ENCODE data around the gene PDLIM3. TPM values are rescaled to one million over a fixed set of nuclear protein-coding genes. Genes with fewer than 3 reads are reported as not detected.

Gene PDLIM3
- total and polyA plus RNA-seq, 2 of the 13 experiments (the other 11 are each of a cell fraction or from before 2014, with no cell fraction given), result 5.9 to 14.0 TPM

- TF ChIP-seq ARID4A (CRISPR knock-in tag; IDR thresholded peaks at IDR 0.05; ENCODE audit: borderline replicate concordance) (peak; percentile 16; the same call in 1 of the 2 replicates), ARNTL (CRISPR knock-in tag; IDR thresholded peaks at IDR 0.05) (0 out of 2 replicates have a peak, but pooled peaks have one; percentile 39), MAX (IDR thresholded peaks at IDR 0.05) (peak; percentile 49; the same call in 1 of the 2 replicates), XBP1 (CRISPR knock-in tag; IDR thresholded peaks at IDR 0.05) (no peak), NR2F1 (CRISPR knock-in tag; IDR thresholded peaks at IDR 0.05) (peak in 1 of 2 experiments; percentile 52; a peak in 1 of 4 replicates), REXO4 (CRISPR knock-in tag; IDR thresholded peaks at IDR 0.05; ENCODE audit: borderline replicate concordance) (no peak), CREM (IDR thresholded peaks at IDR 0.05) (peak; percentile 36; the same call in 1 of the 2 replicates), CREM (CRISPR knock-in tag; IDR thresholded peaks at IDR 0.05) (no peak), CEBPG (CRISPR knock-in tag; IDR thresholded peaks at IDR 0.05) (peak; percentile 29; the same call in 1 of the 2 replicates), PRMT3 (CRISPR knock-in tag; IDR thresholded peaks at IDR 0.05; ENCODE audit: borderline replicate concordance, low read depth) (no peak), PAXIP1 (CRISPR knock-in tag; conservative IDR thresholded peaks at IDR 0.05) (peak; percentile 58), SMAD3 (CRISPR knock-in tag; IDR thresholded peaks at IDR 0.05) (0 out of 2 replicates have a peak, but pooled peaks have one; percentile 18), ZSCAN31 (CRISPR knock-in tag; IDR thresholded peaks at IDR 0.05; ENCODE audit: low read depth) (no peak), BHLHE40 (IDR thresholded peaks at IDR 0.05; ENCODE audit: low read length) (0 out of 2 replicates have a peak, but pooled peaks have one; percentile 22), HIVEP1 (CRISPR knock-in tag; IDR thresholded peaks at IDR 0.05) (peak; percentile 95; the same call in 1 of the 2 replicates)
- TF ChIP-seq, protein P1, sequence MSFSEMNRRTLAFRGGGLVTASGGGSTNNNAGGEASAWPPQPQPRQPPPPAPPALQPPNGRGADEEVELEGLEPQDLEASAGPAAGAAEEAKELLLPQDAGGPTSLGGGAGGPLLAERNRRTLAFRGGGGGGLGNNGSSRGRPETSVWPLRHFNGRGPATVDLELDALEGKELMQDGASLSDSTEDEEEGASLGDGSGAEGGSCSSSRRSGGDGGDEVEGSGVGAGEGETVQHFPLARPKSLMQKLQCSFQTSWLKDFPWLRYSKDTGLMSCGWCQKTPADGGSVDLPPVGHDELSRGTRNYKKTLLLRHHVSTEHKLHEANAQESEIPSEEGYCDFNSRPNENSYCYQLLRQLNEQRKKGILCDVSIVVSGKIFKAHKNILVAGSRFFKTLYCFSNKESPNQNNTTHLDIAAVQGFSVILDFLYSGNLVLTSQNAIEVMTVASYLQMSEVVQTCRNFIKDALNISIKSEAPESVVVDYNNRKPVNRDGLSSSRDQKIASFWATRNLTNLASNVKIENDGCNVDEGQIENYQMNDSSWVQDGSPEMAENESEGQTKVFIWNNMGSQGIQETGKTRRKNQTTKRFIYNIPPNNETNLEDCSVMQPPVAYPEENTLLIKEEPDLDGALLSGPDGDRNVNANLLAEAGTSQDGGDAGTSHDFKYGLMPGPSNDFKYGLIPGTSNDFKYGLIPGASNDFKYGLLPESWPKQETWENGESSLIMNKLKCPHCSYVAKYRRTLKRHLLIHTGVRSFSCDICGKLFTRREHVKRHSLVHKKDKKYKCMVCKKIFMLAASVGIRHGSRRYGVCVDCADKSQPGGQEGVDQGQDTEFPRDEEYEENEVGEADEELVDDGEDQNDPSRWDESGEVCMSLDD (CRISPR knock-in tag; IDR thresholded peaks at IDR 0.05; ENCODE audit: borderline replicate concordance), result no peak
- TF ChIP-seq, protein P2, sequence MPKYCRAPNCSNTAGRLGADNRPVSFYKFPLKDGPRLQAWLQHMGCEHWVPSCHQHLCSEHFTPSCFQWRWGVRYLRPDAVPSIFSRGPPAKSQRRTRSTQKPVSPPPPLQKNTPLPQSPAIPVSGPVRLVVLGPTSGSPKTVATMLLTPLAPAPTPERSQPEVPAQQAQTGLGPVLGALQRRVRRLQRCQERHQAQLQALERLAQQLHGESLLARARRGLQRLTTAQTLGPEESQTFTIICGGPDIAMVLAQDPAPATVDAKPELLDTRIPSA (CRISPR knock-in tag; IDR thresholded peaks at IDR 0.05; ENCODE audit: borderline replicate concordance), result no peak
Observed at GRCh38 chr4:185513489-185514181, 21.7 kb downstream of the PDLIM3 start (continued).
